NCI-H128 (cell line): ENCODE measurements around the gene MED15.
"Not testable (repeated sequence)": the region's sequence is repeated elsewhere in the genome, so short reads cannot be mapped to it uniquely, and the experiment has no call there.

Experiments used
- DNase-seq: peaks from one replicate; lab custom pipeline; 2025; ENCODE audit not compliant: unreplicated experiment; lab: John Stamatoyannopoulos, UW

Gene MED15

DNA sequence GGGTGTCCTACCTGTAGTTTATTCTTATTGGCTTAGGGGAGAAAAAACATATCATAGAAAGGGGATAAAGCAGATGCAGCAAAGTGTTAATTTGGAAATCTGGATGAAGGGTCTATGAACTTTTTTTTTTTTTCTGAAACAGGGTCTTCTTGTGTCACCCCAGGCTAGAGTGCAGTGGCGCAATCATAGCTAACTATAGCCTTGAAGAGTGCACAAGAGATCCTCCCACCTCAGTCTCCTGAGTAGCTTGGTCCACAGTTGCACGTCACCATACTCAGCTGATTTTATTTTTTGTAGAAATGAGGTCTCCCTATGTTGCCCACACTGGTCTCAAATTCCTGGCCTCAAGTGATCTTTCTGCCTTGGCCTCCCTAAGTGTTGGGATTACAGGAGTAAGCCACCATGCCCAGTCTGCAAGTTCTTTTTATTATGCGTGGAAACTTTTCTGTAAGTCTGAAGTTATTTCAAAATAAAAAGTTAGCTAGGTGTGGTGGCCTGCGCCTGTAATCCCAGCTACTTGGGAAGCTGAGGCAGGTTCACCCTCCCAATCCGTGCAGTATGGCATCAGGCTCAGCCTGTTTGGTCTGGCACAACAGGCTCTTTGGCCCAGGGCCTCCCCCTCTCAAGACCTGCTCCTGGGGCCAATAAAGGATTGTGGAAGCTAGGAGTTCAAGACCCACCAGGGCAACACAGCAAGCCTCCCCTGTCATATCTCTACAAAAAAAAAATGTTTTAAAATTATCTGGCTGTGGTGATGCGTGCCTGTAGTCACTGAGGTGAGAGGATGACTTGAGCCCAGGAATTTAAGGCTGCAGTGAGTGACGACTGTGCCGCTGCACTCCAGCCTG is 111.9 kb downstream of the MED15 start:
- no peak for DNase-seq

- DNase-seq = not testable (repeated sequence)
These were observed 112.4 kb downstream of the MED15 start for GRCh38 chr22:20619893-20620194.

- DNase-seq = no peak
These were observed 113.8 kb downstream of the MED15 start for GRCh38 chr22:20621162-20621561.

- no peak for DNase-seq
These were observed 115.4 kb downstream of the MED15 start for GRCh38 chr22:20622650-20623339.

DNA sequence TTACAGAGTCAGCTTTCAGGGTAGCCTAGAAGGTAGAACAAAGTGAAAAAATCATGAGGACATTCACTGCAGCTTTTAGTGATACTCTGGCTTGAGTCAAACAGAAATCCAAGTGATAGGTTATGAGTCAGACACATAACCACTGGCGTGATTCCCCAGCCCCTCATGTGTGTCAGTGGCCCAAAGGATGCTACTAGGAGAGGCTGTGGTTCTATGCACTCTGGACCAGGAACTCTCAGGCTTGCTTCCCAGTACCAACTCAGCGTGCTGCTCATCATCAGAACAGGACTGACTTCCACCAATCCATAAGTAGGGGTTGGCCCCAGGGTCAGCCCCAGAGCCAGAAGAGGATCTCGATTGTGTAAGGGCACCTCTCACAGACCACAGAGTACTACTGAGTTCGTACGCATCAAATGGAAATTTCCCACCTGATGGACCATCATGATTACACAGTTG is 116.8 kb downstream of the MED15 start:
- no peak for DNase-seq

GRCh38 chr22:20625270-20625669 is 117.9 kb downstream of the MED15 start:
- DNase-seq = no peak

DNA sequence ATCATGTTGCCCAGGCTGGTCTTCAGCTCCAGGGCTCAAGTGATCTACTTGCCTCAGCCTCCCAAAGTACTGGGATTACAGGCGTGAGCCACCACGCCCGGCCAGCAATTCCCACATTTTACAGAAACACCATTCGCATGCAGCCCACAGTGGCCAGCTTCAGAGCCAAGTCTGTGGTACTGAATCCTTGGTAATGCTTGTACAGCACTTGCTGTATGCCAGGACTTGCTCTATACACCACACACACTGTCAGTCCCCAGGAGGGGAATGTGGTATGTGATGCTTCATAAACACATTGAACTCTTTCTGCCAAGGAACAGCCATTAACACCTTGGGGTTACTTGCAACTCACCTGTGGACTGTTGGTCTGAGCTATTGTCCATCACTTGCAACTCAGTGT is 119.4 kb downstream of the MED15 start:
- DNase-seq = no peak

GRCh38 chr22:20627432-20627831 is 120.0 kb downstream of the MED15 start:
- no peak for DNase-seq

- no peak for DNase-seq
These were observed 120.9 kb downstream of the MED15 start for GRCh38 chr22:20628081-20628939.

GRCh38 chr22:20629401-20629800 is 122.0 kb downstream of the MED15 start:
- DNase-seq = no peak

- DNase-seq = no peak
These were observed 123.6 kb downstream of the MED15 start for GRCh38 chr22:20630873-20631617.

GRCh38 chr22:20632082-20632481 is 124.7 kb downstream of the MED15 start:
- no peak for DNase-seq

- DNase-seq = no peak
These were observed 125.1 kb downstream of the MED15 start for GRCh38 chr22:20632518-20632917.

- no peak for DNase-seq
These were observed 127.3 kb downstream of the MED15 start for GRCh38 chr22:20634560-20635226.

GRCh38 chr22:20635227-20635591 is 127.8 kb downstream of the MED15 start:
- no peak for DNase-seq

DNA sequence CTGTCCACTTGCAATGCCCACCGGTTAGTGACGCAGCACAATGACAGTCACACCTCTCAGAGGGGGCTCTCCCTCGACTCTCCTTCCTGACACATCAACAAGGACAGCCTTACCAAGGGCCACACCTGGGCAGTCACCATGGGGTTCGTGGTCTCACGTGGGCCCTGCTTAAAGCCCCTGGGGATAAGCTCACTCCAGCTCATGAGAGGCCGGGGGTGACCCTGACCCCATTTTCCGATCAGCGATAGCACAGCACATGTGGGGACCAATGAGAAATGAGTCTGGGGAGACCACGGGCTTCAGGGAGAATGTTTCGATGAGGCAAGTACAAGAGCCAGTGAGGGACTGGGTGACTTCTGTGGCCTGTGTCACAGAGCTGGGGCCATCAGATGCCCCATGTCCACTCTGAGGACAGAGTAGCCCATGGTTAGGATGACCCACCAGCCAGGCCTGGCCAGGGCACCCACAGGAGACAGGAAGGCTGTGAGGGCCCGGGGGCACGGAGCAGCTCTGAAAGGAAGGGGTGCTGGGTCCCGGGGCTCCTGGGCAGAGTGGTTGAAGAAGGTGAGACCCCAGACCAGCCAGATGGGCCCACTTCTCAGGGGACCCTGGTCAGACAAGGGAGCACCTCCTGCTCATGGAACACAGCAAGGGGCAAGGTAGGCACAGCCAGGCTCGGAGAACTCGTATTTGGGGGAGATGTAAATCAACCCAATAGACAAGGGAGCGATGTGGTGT is 128.8 kb downstream of the MED15 start:
- DNase-seq = no peak

DNA sequence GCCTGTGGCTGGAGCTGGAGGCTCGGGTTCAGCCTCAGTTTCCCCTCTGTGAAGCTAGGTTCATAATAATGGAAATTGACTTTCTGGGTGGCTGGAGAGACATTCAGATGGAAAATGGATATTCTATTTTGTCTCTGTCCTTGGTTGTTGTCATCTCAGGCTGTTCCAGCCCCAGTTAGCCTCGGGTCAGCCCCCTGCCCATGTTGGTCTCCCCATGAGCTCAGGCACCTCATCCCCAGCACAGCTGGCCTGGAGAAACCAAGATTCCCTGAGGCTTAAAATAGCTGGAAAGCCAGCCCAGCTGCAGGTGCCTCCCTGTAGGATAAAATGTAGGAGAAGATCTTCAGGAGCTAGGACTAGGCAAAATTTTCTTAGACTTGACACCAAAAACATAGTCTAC is 129.5 kb downstream of the MED15 start:
- no peak for DNase-seq
